Naive thymus-derived CD4-positive, alpha-beta T cell (primary cell): ENCODE results near the gene PRAMEF12. TPM values are rescaled to one million over a fixed set of nuclear protein-coding genes. Genes with fewer than 3 reads are reported as not detected.
"Not testable (repeated sequence)": the region's sequence is repeated elsewhere in the genome, so short reads cannot be mapped to it uniquely, and the experiment has no call there.

ENCODE experiments used
- ATAC-seq: fragments of 150-1000 bp; cut with Tn5 transposase; 2 replicates; pipeline ENCODE4 v1.10.0; 2021; ENCODE audit warnings: mild to moderate bottlenecking, moderate library complexity
- CTCF ChIA-PET: fragments of 350-600 bp; sonication (Branson Sonifier 250); formaldehyde crosslinking; loops from one replicate; lab custom pipeline; 2021; ENCODE audit warnings: antibody characterized with exemption; lab: Charles Lee
- POLR2A ChIA-PET: fragments of 350-600 bp; sonication (Branson Sonifier 250); formaldehyde crosslinking; loops from one replicate; lab custom pipeline; 2021; ENCODE audit warnings: antibody characterized with exemption, inconsistent platforms; lab: Charles Lee
- DNase-seq, 9 donors: peaks; one replicate each; pipeline versions ENCODE4 v3.0.0 to v3.0.0-alpha.2; 2020 to 2022; ENCODE audit warnings: mixed read lengths in 1 of 9
- H3K27ac ChIP-seq: one replicate; pipeline ENCODE4 v1.7.0; 2013; ENCODE audit warnings: mild to moderate bottlenecking, low read depth, low read length, moderate library complexity
- H3K27me3 ChIP-seq, 2 donors: one replicate each; pipeline ENCODE4 v1.7.0; 2013; ENCODE audit warnings: low read length in 2 of 2, mild to moderate bottlenecking in 2 of 2, moderate library complexity in 2 of 2; ENCODE audit not compliant: control insufficient read depth in 2 of 2, insufficient read depth in 2 of 2
- H3K36me3 ChIP-seq, 3 experiments: 1 replicate in 2 of 3; 2 replicates in 1 of 3; pipeline ENCODE4 v1.7.0; 2013; ENCODE audit warnings: low read length in 3 of 3, mild to moderate bottlenecking in 3 of 3, moderate library complexity in 1 of 3; ENCODE audit not compliant: insufficient read depth in 3 of 3, control insufficient read depth in 2 of 3
- H3K4me1 ChIP-seq, 2 donors: one replicate each; pipeline ENCODE4 v1.7.0; 2013; ENCODE audit warnings: low read length in 2 of 2, mild to moderate bottlenecking in 2 of 2, moderate library complexity in 1 of 2; ENCODE audit not compliant: control insufficient read depth in 2 of 2, insufficient read depth in 2 of 2
- H3K4me3 ChIP-seq: 2 replicates; pipeline ENCODE4 v1.7.0; 2013; ENCODE audit warnings: mild to moderate bottlenecking, low read length
- H3K9me3 ChIP-seq, 3 experiments: 1 replicate in 2 of 3; 2 replicates in 1 of 3; pipeline ENCODE4 v1.7.0; 2013; ENCODE audit warnings: low read length in 3 of 3; ENCODE audit not compliant: control insufficient read depth in 2 of 3
- H3K27ac Mint-ChIP-seq, 9 donors: one replicate each; pipeline ENCODE4 v1.8.0; 2020 to 2022; ENCODE audit warnings: mixed read lengths in 9 of 9, mild to moderate bottlenecking in 8 of 9, moderate library complexity in 5 of 9, inconsistent platforms in 2 of 9
- H3K27me3 Mint-ChIP-seq, 5 donors: one replicate each; pipeline ENCODE4 v1.8.0; 2021 to 2022; ENCODE audit warnings: mixed read lengths in 5 of 5, mild to moderate bottlenecking in 1 of 5
- H3K36me3 Mint-ChIP-seq, 5 donors: one replicate each; pipeline ENCODE4 v1.8.0; 2020 to 2022; ENCODE audit warnings: mixed read lengths in 5 of 5, mild to moderate bottlenecking in 3 of 5, inconsistent platforms in 1 of 5
- H3K4me1 Mint-ChIP-seq, 7 donors: one replicate each; pipeline ENCODE4 v1.8.0; 2020 to 2022; ENCODE audit warnings: mixed read lengths in 7 of 7, mild to moderate bottlenecking in 3 of 7, inconsistent platforms in 1 of 7
- H3K4me3 Mint-ChIP-seq, 10 donors: one replicate each; pipeline ENCODE4 v1.8.0; 2020 to 2022; ENCODE audit warnings: mild to moderate bottlenecking in 10 of 10, mixed read lengths in 10 of 10, moderate library complexity in 6 of 10, inconsistent platforms in 2 of 10
- H3K9me3 Mint-ChIP-seq, 11 donors: one replicate each; pipeline ENCODE4 v1.8.0; 2020 to 2022; ENCODE audit warnings: mixed read lengths in 11 of 11, mild to moderate bottlenecking in 4 of 11, inconsistent platforms in 1 of 11, moderate library complexity in 1 of 11
- intact Hi-C, 2 donors: fragments of 100-400 bp; cut with micrococcal nuclease; formaldehyde crosslinking; loops; one replicate each; pipeline ENCODE4 v1.15.1; 2023
- polyA plus RNA-seq, 2 donors: library from polyadenylated mRNA; unstranded; fragments of 300-500 nt; fragmentation: Illumina TruSeq; gene quantifications; one replicate each; pipeline ENCODE4 v1.2.3, GENCODE V29; 2021
- total RNA-seq, 6 experiments: library from RNA in 5 of 6; stranded (reverse) in 5 of 6; gene quantifications; 1 replicate in 5 of 6; 2 replicates in 1 of 6; pipeline ENCODE4 v1.2.3 and lab custom pipeline; 2021 to 2026

The PRAMEF12 gene
- total RNA-seq: not detected
- polyA plus RNA-seq: not detected
- not detected for total RNA-seq (lab: John Stamatoyannopoulos, UW)

GRCh38 chr1:12773438-12773837 is at the start of gene PRAMEF12:
Gene PRAMEF12 (plus strand): TSS chr1:12773738. CDS start chr1:12774868, 1,130 bp downstream.
- Histone ChIP-seq H3K4me1 (no peaks in the 10 kb centered on the region), H3K36me3 (no peaks in the 10 kb centered on the region), H3K27me3 (no peaks in the 10 kb centered on the region), H3K9me3 (no peaks in the 10 kb centered on the region), H3K27ac (no peak within 1 kb of the TSS), H3K4me3 (no peak within 1 kb of the TSS)
- ChIA-PET POLR2A (no interaction called here), CTCF (no interaction called here)
- peaks cover 3 to 45% (median 39%) of the 10 kb centered on the region in 5 donors for H3K27me3 Mint-ChIP-seq
- intact Hi-C loops: no loop called here
- ATAC-seq: no peak
- peaks cover 0 to 2% (median 0%) of the 10 kb centered on the region in 11 donors for H3K9me3 Mint-ChIP-seq
- H3K27ac Mint-ChIP-seq: no peak within 1 kb of the TSS
- no peaks in the 10 kb centered on the region for H3K4me1 Mint-ChIP-seq
- DNase-seq: no peak
- H3K36me3 Mint-ChIP-seq: no peaks in the 10 kb centered on the region
- H3K4me3 Mint-ChIP-seq: no peak within 1 kb of the TSS

GRCh38 chr1:12728391-12728790 is 45.1 kb upstream of the PRAMEF12 start:
- no peak for ATAC-seq
- H3K9me3 ChIP-seq: no peaks in the 10 kb centered on the region

GRCh38 chr1:12730156-12730555 is 43.4 kb upstream of the PRAMEF12 start:
- peaks cover 0 to 4% (median 0%) of the 10 kb centered on the region in 5 donors for H3K36me3 Mint-ChIP-seq
- no peak overlapping the region for H3K4me3 Mint-ChIP-seq
- no peaks in the 10 kb centered on the region for H3K4me1 Mint-ChIP-seq
- Histone ChIP-seq H3K4me1 (no peaks in the 10 kb centered on the region), H3K4me3 (no peak overlapping the region), H3K27ac (no peak overlapping the region), H3K27me3 (no peaks in the 10 kb centered on the region), H3K36me3 (no peaks in the 10 kb centered on the region), H3K9me3 (no peaks in the 10 kb centered on the region)
- peaks cover 23 to 81% (median 55%) of the 10 kb centered on the region in 5 donors for H3K27me3 Mint-ChIP-seq
- no peak for DNase-seq
- peaks cover 5 to 57% (median 26%) of the 10 kb centered on the region in 11 donors for H3K9me3 Mint-ChIP-seq
- no peak overlapping the region for H3K27ac Mint-ChIP-seq
- ATAC-seq: no peak
- ChIA-PET POLR2A (no interaction called here), CTCF (no interaction called here)
- intact Hi-C loops: no loop called here

More at GRCh38 chr1:12728391-12728790, 45.1 kb upstream of the PRAMEF12 start:
- Mint-ChIP-seq H3K4me3 (no peak overlapping the region), H3K36me3 (peaks cover 0 to 4% (median 0%) of the 10 kb centered on the region in 5 donors), H3K27ac (no peak overlapping the region), H3K9me3 (peaks cover 5 to 46% (median 20%) of the 10 kb centered on the region in 11 donors), H3K27me3 (peaks cover 11 to 75% (median 42%) of the 10 kb centered on the region in 5 donors), H3K4me1 (no peaks in the 10 kb centered on the region)
- Histone ChIP-seq H3K27me3 (no peaks in the 10 kb centered on the region), H3K36me3 (no peaks in the 10 kb centered on the region), H3K4me1 (no peaks in the 10 kb centered on the region), H3K4me3 (no peak overlapping the region), H3K27ac (no peak overlapping the region)
- POLR2A ChIA-PET: no interaction called here
- intact Hi-C loops: no loop called here
- CTCF ChIA-PET: interaction anchor here (0.5 kb wide), 1 partner anchor 69 kb away, joined by 3 read pairs; no protein-coding TSS in a partner anchor
- DNase-seq: no peak

- CTCF ChIA-PET, H3K4me3 Mint-ChIP-seq, H3K36me3 Mint-ChIP-seq, intact Hi-C loops, H3K27ac ChIP-seq, H3K27ac Mint-ChIP-seq, H3K36me3 ChIP-seq, ATAC-seq, H3K4me1 Mint-ChIP-seq, DNase-seq, H3K9me3 ChIP-seq, H3K4me1 ChIP-seq, POLR2A ChIA-PET, H3K27me3 ChIP-seq, H3K4me3 ChIP-seq: not testable (repeated sequence)
- H3K9me3 Mint-ChIP-seq: peaks cover 5 to 62% (median 28%) of the 10 kb centered on the region in 11 donors
- peaks cover 26 to 86% (median 62%) of the 10 kb centered on the region in 5 donors for H3K27me3 Mint-ChIP-seq
Observed at GRCh38 chr1:12731084-12731483, 42.5 kb upstream of the PRAMEF12 start.

GRCh38 chr1:12734651-12735050 is 38.9 kb upstream of the PRAMEF12 start:
- H3K4me1 Mint-ChIP-seq: no peaks in the 10 kb centered on the region
- ChIA-PET CTCF (no interaction called here), POLR2A (no interaction called here)
- intact Hi-C loops: no loop called here
- H3K9me3 Mint-ChIP-seq: peaks cover 14 to 68% (median 35%) of the 10 kb centered on the region in 11 donors
- peaks cover 0 to 13% (median 3%) of the 10 kb centered on the region in 5 donors for H3K36me3 Mint-ChIP-seq
- H3K4me3 ChIP-seq: no peak overlapping the region
- no peak overlapping the region for H3K27ac Mint-ChIP-seq
- H3K4me1 ChIP-seq: no peaks in the 10 kb centered on the region
- peaks cover 42 to 84% (median 60%) of the 10 kb centered on the region in 5 donors for H3K27me3 Mint-ChIP-seq
- no peaks in the 10 kb centered on the region for H3K36me3 ChIP-seq
- H3K27ac ChIP-seq: no peak overlapping the region
- H3K4me3 Mint-ChIP-seq: no peak overlapping the region
- ATAC-seq: no peak
- peaks cover 0 to 17% (median 0%) of the 10 kb centered on the region in 3 experiments for H3K9me3 ChIP-seq
- no peak for DNase-seq
- no peaks in the 10 kb centered on the region for H3K27me3 ChIP-seq

- POLR2A ChIA-PET: no interaction called here
- CTCF ChIA-PET: no interaction called here
- DNase-seq (no peak), ATAC-seq (no peak)
- H3K4me1 Mint-ChIP-seq: no peaks in the 10 kb centered on the region
- H3K27ac Mint-ChIP-seq: no peak overlapping the region
- Histone ChIP-seq H3K9me3 (peaks cover 0 to 17% (median 0%) of the 10 kb centered on the region in 3 experiments), H3K27ac (no peak overlapping the region), H3K4me1 (no peaks in the 10 kb centered on the region), H3K4me3 (no peak overlapping the region), H3K27me3 (no peaks in the 10 kb centered on the region), H3K36me3 (no peaks in the 10 kb centered on the region)
- peaks cover 0 to 9% (median 3%) of the 10 kb centered on the region in 5 donors for H3K36me3 Mint-ChIP-seq
- H3K4me3 Mint-ChIP-seq: no peak overlapping the region
- intact Hi-C loops: no loop called here
- H3K27me3 Mint-ChIP-seq: peaks cover 34 to 60% (median 50%) of the 10 kb centered on the region in 5 donors
- H3K9me3 Mint-ChIP-seq: peaks cover 3 to 27% (median 18%) of the 10 kb centered on the region in 11 donors
Observed at GRCh38 chr1:12738934-12739333, 34.6 kb upstream of the PRAMEF12 start.

GRCh38 chr1:12739613-12740012 is 33.9 kb upstream of the PRAMEF12 start:
- no peak for DNase-seq
- Histone ChIP-seq H3K4me1 (no peaks in the 10 kb centered on the region), H3K4me3 (no peak overlapping the region), H3K27me3 (no peaks in the 10 kb centered on the region), H3K9me3 (peaks cover 0 to 17% (median 0%) of the 10 kb centered on the region in 3 experiments), H3K36me3 (no peaks in the 10 kb centered on the region), H3K27ac (no peak overlapping the region)
- no peak for ATAC-seq
- no peaks in the 10 kb centered on the region for H3K4me1 Mint-ChIP-seq
- no peak overlapping the region for H3K4me3 Mint-ChIP-seq
- peaks cover 3 to 22% (median 14%) of the 10 kb centered on the region in 11 donors for H3K9me3 Mint-ChIP-seq
- H3K27me3 Mint-ChIP-seq: peaks cover 28 to 60% (median 49%) of the 10 kb centered on the region in 5 donors
- ChIA-PET POLR2A (no interaction called here), CTCF (no interaction called here)
- intact Hi-C loops: no loop called here
- H3K27ac Mint-ChIP-seq: no peak overlapping the region
- peaks cover 0 to 9% (median 3%) of the 10 kb centered on the region in 5 donors for H3K36me3 Mint-ChIP-seq
